GM18951 (cell line): Measurements from ENCODE around the gene PLK5.

Source experiments
- POLR2A ChIP-seq: IDR thresholded peaks from 4 replicates; pipeline ENCODE4 v1.6.1; 2011; ENCODE audit warnings: mild to moderate bottlenecking; ENCODE audit not compliant: insufficient read length, insufficient read depth; ENCODE audit errors: extremely low read depth
- in situ Hi-C: fragments of 300-500 bp; cut with MboI; formaldehyde crosslinking; loops from one replicate; pipeline ENCODE4 v1.12.0; 2022; ENCODE audit warnings: low sequenced_read_pairs, mixed read lengths, inconsistent platforms; ENCODE audit not compliant: unreplicated experiment

Gene PLK5

GRCh38 chr19:1585243-1585580 is 61.3 kb downstream of the PLK5 start:
- TF ChIP-seq POLR2A: no peak
- in situ Hi-C loops: no loop called here
